Measurements from ENCODE around the gene COL9A1.

The COL9A1 gene

GRCh38 chr6:70241031-70241430 lies 61.9 kb downstream of the COL9A1 start:
- in situ Hi-C loops (cut with HindIII; ENCODE audit: low pct_ligation_motif_present, low sequenced_read_pairs) = no loop called here
- TF ChIP-seq CTCF (IDR thresholded peaks at IDR 0.05; ENCODE audit: low read depth, low read length, missing control alignments) = no peak

GRCh38 chr6:70236343-70236742 lies 66.5 kb downstream of the COL9A1 start:
- Histone ChIP-seq H3K27me3 (replicated peaks) (no peaks in the 10 kb centered on the region), H3K36me3 (replicated peaks) (no peaks in the 10 kb centered on the region), H3K4me3 (ENCODE audit: low read depth, low read length) (no peak overlapping the region), H3K27ac (no peak overlapping the region)
- in situ Hi-C loops (cut with HindIII; ENCODE audit: low pct_ligation_motif_present, low sequenced_read_pairs) = no loop called here
- no peak for DNase-seq
- no peak for TF ChIP-seq CTCF (IDR thresholded peaks at IDR 0.05; ENCODE audit: low read depth, low read length, missing control alignments)

More at GRCh38 chr6:70241031-70241430, 61.9 kb downstream of the COL9A1 start:
- no peak for DNase-seq
- Histone ChIP-seq H3K27ac (no peak overlapping the region), H3K27me3 (replicated peaks) (no peaks in the 10 kb centered on the region), H3K36me3 (replicated peaks) (no peaks in the 10 kb centered on the region), H3K4me3 (ENCODE audit: low read depth, low read length) (no peak overlapping the region)

DNA sequence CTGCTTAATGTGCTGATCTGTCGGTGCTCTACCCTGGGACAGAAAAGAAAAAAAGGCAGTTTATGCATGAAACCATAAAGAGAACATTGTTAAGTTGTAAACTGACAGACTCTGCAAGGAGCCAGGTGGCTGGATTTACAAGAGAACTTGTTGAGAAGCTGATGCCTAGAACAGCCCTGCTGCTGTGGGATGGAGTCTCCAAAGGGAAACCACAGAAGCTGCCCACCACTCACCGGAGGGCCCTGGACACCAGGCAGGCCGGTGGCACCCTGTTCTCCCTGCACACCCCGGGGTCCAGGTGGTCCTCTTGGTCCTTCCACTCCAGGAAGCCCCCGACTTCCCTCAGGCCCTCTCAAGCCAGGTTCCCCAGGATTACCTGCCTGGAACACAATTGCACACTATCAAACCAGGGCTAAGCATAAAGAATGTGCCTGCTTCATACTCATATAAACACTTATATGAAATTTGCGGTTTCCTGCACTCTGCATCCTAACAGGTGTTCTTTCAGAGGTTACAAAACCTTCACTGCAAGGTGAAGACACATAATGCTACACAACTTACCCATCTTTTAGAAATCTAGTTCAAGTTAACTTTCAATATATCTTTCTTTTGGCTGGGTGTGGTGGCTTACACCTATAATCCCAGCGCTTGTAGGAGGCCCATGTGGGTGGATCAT lies 68.2 kb downstream of the COL9A1 start:
- no peak for DNase-seq
- no peak overlapping the region for H3K27ac ChIP-seq
- no peaks in the 10 kb centered on the region for H3K27me3 ChIP-seq (replicated peaks)
- in situ Hi-C loops (cut with HindIII; ENCODE audit: low pct_ligation_motif_present, low sequenced_read_pairs) = no loop called here
- TF ChIP-seq CTCF (IDR thresholded peaks at IDR 0.05; ENCODE audit: low read depth, low read length, missing control alignments) = no peak
- no peak overlapping the region for H3K4me3 ChIP-seq (ENCODE audit: low read depth, low read length)
- no peaks in the 10 kb centered on the region for H3K36me3 ChIP-seq (replicated peaks)

- in situ Hi-C loops (cut with HindIII; ENCODE audit: low pct_ligation_motif_present, low sequenced_read_pairs) = no loop called here
Measured at GRCh38 chr6:70231311-70231710, 71.6 kb downstream of the COL9A1 start.

DNA sequence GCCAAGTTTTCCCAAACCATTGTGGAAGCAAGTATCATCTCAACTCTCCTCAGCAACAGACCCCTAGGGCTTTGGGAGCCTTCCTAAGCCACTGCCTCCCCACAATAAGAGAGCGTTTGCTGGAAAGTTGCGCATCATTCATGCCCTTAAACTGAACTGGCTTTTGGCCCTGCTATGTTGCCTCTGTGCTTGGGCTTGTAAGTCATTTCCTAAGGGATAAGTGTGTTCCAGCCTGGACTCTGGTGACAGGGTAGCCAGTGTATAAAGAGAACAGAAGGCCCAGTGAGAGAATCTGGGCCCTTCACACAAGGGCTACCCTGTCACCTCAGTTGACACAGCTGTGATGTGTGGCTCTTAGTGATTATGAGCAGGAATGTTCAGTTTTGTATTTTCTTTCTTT lies 77.8 kb downstream of the COL9A1 start:
- no peak for DNase-seq
- H3K27ac ChIP-seq = no peak overlapping the region
- no peak for TF ChIP-seq CTCF (IDR thresholded peaks at IDR 0.05; ENCODE audit: low read depth, low read length, missing control alignments)
- in situ Hi-C loops (cut with HindIII; ENCODE audit: low pct_ligation_motif_present, low sequenced_read_pairs) = no loop called here
- no peak overlapping the region for H3K4me3 ChIP-seq (ENCODE audit: low read depth, low read length)
- H3K36me3 ChIP-seq (replicated peaks) = no peaks in the 10 kb centered on the region
- no peaks in the 10 kb centered on the region for H3K27me3 ChIP-seq (replicated peaks)

More at GRCh38 chr6:70231311-70231710, 71.6 kb downstream of the COL9A1 start:
- no peak overlapping the region for H3K27ac ChIP-seq
- no peaks in the 10 kb centered on the region for H3K27me3 ChIP-seq (replicated peaks)
- no peak for TF ChIP-seq CTCF (IDR thresholded peaks at IDR 0.05; ENCODE audit: low read depth, low read length, missing control alignments)
- H3K36me3 ChIP-seq (replicated peaks) = no peaks in the 10 kb centered on the region
- no peak for DNase-seq
- no peak overlapping the region for H3K4me3 ChIP-seq (ENCODE audit: low read depth, low read length)

GRCh38 chr6:70222439-70222749 lies 80.5 kb downstream of the COL9A1 start:
- no peak for TF ChIP-seq CTCF (IDR thresholded peaks at IDR 0.05; ENCODE audit: low read depth, low read length, missing control alignments)
- in situ Hi-C loops (cut with HindIII; ENCODE audit: low pct_ligation_motif_present, low sequenced_read_pairs) = no loop called here
- no peak for DNase-seq
- H3K36me3 ChIP-seq (replicated peaks) = no peaks in the 10 kb centered on the region
- H3K4me3 ChIP-seq (ENCODE audit: low read depth, low read length) = no peak overlapping the region
- H3K27me3 ChIP-seq (replicated peaks) = no peaks in the 10 kb centered on the region
- no peak overlapping the region for H3K27ac ChIP-seq

All from brain microvascular endothelial cell (primary cell).